ENCODE measurements around the gene KIF1B.

DNA sequence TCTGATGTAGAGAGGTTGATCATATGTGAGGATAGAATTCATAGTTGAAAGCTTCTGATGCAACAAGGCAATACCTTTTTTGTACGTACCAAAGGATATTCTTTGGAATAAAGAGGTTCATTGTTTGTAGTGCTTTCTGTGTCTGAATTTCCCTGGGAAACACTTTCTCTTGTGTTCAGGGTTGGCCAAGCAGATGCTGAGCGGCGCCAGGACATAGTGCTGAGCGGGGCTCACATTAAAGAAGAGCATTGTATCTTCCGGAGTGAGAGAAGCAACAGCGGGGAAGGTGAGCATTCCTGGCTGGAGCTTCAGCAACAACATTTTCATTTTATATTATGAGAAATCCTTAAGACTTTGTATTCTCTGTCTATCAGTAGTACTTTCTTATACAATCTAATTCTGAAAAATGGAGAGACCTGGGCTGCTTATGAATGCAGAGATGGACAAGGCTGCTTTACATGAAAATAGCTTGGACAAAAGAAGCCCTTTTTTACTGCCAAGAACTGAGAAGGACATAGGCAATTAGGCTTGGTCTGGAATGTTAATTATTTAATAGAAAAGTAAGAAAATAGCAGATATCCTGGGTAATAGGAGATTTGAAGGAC lies 85.2 kb downstream of the KIF1B start:
- TF ChIP-seq, protein P1, sequence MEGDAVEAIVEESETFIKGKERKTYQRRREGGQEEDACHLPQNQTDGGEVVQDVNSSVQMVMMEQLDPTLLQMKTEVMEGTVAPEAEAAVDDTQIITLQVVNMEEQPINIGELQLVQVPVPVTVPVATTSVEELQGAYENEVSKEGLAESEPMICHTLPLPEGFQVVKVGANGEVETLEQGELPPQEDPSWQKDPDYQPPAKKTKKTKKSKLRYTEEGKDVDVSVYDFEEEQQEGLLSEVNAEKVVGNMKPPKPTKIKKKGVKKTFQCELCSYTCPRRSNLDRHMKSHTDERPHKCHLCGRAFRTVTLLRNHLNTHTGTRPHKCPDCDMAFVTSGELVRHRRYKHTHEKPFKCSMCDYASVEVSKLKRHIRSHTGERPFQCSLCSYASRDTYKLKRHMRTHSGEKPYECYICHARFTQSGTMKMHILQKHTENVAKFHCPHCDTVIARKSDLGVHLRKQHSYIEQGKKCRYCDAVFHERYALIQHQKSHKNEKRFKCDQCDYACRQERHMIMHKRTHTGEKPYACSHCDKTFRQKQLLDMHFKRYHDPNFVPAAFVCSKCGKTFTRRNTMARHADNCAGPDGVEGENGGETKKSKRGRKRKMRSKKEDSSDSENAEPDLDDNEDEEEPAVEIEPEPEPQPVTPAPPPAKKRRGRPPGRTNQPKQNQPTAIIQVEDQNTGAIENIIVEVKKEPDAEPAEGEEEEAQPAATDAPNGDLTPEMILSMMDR (conservative IDR thresholded peaks at IDR 0.05), result no peak
- no peak for TF ChIP-seq EZH2 (IDR thresholded peaks at IDR 0.05; ENCODE audit: low read depth)
